GM12891 (cell line): ENCODE results near the gene SOX10.

Source experiments
- PAX5 ChIP-seq: IDR thresholded peaks from 2 replicates; pipeline ENCODE4 v1.6.1; 2011; ENCODE audit warnings: low read length, moderate library complexity, mild to moderate bottlenecking; ENCODE audit not compliant: insufficient read depth, severe bottlenecking
- POLR2A ChIP-seq: IDR thresholded peaks from 2 replicates; pipeline ENCODE4 v1.6.1; 2011; ENCODE audit warnings: low read depth, low read length, control low read depth
- POLR2AphosphoS5 ChIP-seq: IDR thresholded peaks from 2 replicates; pipeline ENCODE4 v1.6.1; 2011; ENCODE audit warnings: low read depth, low read length, control low read depth
- POU2F2 ChIP-seq: IDR thresholded peaks from 2 replicates; pipeline ENCODE4 v1.6.1; 2011; ENCODE audit warnings: low read depth, mild to moderate bottlenecking, control low read depth, low read length, moderate library complexity
- SPI1 ChIP-seq: IDR thresholded peaks from 2 replicates; pipeline ENCODE4 v1.6.1; 2011; ENCODE audit warnings: low read depth, low read length, control low read depth
- TAF1 ChIP-seq: IDR thresholded peaks from 2 replicates; pipeline ENCODE4 v1.6.1; 2011; ENCODE audit warnings: low read depth, low read length, control low read depth

GRCh38 chr22:37943136-37943824, 41.1 kb downstream of the SOX10 start:
- no peak for TF ChIP-seq POLR2A
- no peak for TF ChIP-seq POU2F2
- no peak for TF ChIP-seq SPI1
- TF ChIP-seq POLR2AphosphoS5 = no peak
- no peak for TF ChIP-seq TAF1
- TF ChIP-seq PAX5 = no peak
